ENCODE results near the gene PPP2R3A. TPM values are rescaled to one million over a fixed set of nuclear protein-coding genes. Genes with fewer than 3 reads are reported as not detected.

Gene PPP2R3A
- polyA plus RNA-seq, 1 donor = 57.6 TPM

DNA sequence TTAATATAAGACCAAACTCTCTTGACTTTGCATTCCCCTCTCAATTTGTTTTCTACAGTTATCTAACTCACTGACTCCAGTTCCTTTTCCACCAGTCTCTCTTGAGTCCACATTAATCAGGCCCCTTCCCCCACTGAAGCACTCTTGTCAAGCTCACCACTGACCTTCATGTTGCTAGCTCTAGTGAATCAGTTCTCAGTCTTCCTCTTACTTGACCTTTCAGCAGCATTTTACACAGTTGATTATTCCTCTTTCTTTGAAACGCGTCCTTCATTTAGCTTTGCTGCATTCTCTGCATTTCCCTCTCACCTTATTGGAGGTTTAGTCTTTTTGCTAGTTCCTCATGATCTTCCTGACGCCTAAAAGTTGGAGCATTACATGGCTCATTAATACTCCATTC lies 8.3 kb downstream of the PPP2R3A start:
- no peak for DNase-seq

DNA sequence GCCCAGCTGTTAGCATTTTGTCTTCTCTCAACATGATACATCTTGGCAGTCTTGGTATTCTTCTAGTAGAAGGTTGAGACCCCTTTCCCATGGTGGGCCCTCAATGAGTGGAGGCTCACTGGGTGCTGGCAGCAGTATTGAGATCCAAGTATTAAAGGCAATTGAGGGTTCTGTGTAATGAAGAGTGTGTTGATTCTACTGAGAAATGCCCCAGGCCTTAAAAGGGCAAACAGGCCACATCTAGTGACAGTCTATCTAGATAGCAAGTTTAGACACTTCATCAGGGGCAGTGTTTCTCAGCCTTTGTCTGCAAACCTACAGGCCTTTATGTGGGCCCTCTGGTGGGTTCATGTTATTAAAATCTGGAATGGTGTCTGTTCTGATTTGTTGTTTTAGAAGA lies 9.5 kb downstream of the PPP2R3A start:
- no peak for DNase-seq

DNA sequence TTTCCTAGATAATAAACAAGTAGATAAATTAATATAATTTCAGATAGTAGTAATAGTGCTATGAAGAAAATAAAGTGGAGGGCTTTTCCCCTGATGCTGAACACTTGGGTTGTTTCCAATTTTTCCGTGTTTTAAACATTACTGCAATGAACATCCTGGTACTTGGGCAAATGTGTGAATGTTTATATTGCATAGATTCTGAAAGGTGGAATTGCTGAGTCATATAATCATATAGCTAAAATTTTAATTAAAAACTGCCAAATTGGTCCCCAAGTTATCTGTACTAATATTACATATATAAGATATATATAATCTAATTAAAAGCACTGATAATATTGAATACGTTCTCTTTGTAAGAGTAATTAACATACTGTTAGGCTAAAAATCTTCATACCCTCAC lies 10.0 kb downstream of the PPP2R3A start:
- no peak for DNase-seq

DNA sequence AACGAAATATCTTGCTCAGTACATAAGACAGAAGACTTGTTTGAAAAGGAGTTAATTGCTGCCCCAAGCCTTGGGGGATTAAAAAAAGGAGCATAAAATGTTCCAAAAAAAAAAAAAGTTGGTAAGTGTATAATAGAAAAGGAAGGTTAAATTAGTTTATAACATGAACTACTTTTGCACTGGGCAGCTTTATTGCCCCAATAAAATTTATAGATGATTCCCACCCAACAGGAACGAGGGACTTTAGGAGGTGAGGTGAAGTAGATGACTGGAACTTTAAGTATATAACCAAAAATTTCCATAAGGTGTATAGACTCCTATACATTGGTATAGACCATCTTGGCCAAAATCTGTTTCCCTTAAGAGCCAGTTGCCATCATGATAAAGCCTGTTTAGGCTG lies 14.8 kb downstream of the PPP2R3A start:
- DNase-seq = no peak

DNA sequence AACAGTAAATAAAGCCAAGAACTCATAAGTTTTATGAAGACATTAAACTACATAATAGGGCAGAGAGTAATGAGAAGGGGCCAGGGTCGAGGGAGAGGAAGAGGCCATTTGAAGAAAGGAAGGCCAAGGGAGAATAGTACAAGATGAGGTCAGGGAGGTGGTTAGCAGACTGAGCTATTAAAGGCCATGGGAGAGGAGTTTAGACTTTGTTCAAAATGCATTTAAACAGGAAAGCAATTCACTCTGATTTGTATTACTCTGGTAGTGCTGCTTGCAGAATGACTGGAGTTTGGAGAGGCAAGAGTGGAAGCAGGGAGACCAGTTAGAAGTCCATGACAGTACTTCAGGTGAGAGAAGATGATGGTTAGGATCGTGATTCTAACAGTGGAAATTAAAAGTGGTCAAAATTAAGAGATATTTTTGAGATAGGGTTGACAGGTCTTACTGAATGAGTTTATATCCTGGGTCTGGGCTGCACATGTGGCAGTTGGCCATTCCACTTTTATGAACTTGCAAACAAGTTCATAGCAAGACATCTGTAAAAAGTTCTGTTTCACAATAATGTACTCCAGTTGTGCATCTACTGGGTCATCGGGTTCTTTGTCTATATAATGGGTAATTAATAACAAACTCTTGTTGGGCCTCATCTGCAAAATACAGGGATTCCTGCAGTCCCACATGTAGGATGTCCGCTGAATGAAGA lies 16.3 kb downstream of the PPP2R3A start:
- no peak for DNase-seq

DNA sequence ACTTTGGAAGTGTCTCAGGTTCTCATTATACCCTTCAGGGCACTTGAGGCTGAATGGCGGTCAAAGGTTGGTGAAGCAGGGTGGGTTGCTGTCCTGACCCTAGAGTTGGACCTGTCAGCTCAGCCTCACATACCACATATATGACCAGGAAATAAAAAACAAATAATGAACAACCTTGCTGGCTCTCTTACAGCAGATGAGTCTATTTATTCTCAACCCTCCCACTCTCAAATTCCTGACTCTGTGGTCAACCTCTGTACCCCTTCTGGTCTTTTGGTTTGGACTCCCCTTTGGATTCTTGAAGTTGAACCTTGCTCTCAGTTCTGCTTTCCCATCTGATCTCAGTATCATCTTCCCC lies 16.9 kb downstream of the PPP2R3A start:
- no peak for DNase-seq

DNA sequence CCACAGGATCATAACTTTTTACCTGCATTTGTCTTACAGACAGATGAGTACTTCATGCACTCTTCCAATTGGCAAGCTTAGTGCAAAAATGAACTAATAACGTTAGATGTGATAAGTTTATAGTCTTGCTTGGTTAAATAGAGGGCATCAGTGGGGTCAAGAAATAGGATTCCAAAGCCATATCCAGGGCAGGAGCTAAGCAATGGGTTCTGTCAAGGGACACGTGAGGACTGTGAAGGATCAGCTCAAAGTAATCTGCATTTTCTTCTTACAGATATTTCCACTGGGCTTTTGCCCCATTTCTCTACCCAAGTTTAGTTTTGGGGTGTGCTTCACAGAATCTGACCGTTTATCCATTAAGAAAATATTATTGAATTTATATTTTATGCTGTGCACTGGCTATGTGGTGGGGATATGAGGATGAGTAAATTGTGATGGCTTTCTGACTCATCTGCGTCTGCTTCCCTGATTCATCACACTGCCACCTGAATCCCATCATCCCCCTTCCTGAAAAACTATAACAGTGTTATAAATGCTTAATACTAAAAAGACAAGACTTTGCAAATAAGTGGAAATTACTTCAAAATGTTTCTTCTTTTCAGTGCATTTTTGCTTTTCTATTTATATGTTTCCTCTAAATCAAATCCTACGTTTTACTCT lies 17.5 kb downstream of the PPP2R3A start:
- DNase-seq = no peak

DNA sequence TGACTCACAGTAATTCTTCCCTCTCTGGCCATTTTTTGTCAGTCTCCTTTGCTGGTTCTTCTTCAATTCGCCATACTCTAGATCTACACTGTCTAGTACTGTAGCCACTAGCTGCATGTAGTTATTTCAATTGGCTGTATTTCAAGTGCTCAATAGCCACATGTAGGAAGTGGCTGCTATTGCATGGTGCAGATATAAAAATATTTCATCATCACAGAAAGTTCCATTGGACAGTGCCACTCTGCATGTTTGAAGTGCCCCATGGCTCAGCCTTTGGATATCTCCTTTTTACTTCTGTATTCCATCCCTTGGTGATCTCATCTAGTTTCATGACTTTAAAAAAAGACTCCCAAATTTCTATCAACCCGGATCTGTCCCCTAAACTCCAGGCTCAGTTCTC lies 22.1 kb downstream of the PPP2R3A start:
- no peak for DNase-seq

DNA sequence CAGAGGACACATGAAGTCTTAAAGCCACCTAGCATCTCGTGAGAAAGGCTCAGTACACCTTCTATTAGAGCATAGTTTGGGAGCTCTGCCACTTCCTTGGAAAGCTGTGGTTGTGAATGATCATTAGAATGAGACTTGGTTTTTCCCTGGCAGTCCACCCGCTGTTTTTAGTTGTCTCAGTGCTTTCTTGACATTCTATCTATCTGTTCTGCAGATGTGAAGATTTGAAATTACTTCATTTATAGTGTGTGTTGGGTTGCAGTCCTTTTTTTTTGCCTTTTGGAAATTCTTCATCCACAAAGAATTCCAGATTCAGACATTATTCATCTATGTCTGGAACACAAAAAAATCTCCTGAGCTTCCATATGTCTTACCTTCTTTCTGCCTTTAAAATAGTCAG lies 23.7 kb downstream of the PPP2R3A start:
- peak; percentile 60 for DNase-seq

DNA sequence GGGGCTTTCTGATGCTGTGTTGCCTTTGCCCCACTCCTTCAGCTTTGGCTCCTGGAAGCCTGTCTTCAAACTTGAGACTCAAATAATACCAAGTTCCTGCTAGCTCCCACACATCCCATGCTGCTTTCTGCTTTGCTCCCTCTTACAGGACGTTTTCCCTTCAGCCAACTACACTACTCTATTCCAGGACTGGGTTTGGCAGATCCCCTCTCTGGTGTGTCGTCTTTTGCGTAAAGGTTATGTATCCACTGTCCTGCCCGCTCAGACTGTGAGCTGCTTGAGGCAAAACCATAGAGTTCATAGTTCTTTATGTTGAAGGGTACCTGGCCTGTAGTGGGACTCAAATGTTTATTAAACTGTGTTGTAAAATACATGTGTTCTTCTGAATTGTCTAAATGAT lies 25.4 kb downstream of the PPP2R3A start:
- no peak for DNase-seq

DNA sequence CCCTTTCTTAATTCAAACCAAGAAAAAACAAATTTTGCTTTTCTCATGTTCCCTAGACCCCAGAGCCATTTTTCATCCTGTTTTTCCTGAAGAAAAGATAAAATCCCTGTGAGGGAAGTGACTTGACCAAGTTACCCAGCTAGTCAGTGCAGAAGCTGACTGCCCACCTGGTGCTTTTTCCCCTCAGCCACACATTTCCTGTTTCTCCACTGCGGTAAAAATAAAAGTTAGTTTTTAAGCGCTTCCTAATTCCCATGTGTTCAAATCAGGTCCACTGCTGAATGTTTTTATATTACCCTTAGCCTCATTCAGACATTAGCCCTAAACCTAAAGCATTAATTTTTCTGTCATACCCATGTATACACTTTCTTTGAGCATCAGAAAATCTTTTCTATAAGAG lies 26.1 kb downstream of the PPP2R3A start:
- DNase-seq = no peak

DNA sequence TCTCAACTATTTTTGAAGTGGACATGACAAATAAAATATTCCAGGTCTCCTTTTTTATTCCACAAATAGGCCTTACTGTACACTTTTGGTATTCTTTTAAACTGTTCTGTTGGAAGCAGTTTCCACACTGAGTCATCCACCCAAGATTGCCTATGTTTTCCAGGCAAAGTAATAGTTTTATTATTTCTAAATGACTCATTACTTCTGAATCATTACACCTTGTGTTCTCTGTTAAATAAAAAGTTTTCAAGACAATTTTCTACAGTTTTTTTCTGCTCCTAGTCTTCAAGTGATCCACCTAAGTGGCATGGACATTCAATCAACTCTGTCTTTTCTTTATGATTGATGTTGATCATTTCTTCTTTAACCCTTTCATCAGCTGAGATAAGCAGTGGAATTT lies 26.5 kb downstream of the PPP2R3A start:
- no peak for DNase-seq

DNA sequence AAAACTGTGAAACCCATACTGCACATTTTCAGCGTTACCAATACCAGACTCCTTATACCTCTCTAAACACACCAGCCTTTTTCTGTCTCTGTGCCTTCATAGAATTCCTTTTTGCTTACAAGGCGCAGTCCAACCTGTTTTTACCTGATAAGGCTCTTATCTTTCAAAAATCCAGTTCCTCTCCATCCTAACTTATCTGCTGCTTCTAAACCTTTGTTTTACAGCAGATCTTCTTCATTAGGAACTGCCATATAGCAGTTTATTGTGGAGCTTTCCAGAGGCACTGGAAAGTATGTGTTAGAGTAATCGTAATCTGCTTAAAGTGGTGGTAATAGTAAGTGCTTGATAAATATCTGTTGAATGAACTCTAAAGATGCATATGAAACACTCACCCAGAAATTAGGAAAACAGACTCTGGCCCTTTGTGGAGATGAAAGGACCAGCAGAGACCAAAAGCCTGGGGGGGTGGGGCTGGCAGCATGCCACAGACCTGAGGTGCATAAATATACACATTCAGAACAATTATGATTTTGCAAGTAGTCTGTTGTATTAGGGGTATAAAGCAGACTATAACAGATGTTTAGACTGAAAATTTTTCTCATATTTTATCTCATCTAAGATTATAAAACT lies 29.3 kb downstream of the PPP2R3A start:
- DNase-seq = no peak

DNA sequence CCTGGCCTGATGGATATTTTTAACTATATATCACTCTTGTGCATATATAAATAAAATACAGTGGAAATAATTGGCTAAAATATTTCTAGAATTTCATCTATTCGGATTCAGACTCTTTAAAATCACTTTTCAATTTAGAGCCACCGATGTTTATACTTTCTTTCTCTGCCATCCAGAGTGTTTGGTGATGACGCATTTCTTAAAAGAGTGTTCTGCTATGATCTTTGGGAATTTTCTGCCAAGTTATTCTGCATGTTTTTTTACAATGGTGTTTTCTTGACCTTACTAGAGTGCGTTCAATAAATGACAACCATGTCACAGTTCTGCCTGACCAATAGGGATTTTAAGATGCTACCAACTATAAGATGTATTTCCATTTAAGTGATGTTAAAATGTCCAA lies 30.2 kb downstream of the PPP2R3A start:
- no peak for DNase-seq

DNA sequence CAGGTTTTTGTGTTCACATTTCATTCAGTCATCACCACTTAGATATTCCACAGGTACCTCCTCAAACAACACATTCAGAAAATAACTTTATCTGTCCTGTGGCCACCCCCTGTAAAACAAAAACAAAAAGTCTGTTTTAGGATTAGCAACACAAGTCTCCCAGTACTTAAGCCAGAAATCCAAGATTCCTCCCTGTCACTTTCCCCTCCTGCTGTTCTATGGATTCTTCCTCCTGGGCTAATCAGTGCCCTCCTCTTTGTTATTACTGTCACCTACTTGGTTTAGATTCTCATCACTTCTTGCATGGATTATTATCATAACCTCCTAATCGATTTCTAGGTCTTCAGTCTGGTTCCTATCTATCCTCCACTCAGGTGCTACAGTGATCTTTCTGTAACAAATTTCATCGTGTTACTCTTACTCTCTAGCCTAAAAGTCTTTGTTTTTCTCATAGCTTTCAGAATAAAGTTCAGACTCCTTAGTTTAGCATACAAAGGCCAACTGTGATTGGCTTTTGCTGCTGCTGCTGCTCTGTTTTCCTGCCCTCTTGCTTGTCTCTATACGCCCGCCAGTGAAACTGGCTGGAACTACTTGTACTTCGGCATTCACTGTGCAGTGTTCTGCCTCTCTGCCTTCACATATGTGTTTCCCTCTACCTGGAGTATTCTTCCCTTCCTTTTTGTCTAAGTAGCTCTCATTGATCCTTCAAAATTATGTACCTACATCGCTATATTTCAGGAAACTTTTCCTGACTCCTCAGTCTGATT lies 32.2 kb downstream of the PPP2R3A start:
- DNase-seq = no peak

DNA sequence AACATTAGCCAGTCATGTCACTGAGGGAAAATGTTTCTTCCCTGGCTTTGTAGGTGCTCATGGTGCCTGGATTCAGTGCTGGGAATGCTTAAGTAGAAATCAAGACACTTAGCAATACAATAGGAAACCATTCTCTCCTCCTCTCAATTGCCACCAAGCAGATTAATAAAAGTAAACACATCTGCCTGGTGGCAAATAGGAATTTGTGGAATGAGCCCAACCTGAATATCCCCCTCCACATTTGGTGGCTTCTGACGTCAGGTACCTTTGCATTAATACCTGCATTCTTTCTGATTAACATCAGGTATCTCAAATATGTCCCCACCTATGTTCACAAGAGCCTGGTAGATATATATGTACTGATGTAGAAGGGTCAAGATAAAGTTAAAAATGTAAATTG lies 42.7 kb downstream of the PPP2R3A start:
- DNase-seq = no peak

DNA sequence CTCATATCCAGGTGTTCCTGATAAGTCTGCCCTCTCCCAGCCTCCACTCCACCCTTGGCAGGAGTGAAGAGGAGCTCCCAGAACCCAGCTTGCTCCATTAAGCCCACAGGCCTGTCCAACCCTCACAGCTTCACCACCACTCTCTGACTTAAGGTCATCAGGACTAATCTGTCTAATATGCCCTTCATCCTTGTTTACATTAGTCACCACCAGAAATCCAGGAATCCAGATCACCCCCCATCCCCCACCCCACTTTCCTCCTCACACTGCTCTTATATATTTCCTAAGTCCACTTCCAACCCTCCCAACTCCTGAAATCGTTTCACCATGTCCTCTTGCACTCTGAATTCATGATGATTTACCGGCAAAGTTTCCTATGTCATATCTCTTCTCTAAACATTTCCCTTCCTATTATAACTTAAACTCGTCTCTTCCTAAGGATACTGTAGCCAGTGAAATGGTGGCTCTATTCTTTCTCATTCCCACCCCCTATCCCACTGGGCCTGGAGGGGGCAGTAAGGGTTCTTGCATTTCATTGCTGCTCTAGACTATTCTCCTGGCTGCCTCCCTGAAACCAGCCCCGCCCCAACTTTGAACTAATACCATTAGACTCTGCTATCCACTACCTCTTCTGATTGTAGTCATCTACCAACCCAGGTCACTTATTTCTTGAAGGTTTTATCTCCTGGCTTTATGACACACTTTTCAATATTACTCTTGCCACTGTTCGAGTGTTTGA lies 43.4 kb downstream of the PPP2R3A start:
- no peak for DNase-seq

DNA sequence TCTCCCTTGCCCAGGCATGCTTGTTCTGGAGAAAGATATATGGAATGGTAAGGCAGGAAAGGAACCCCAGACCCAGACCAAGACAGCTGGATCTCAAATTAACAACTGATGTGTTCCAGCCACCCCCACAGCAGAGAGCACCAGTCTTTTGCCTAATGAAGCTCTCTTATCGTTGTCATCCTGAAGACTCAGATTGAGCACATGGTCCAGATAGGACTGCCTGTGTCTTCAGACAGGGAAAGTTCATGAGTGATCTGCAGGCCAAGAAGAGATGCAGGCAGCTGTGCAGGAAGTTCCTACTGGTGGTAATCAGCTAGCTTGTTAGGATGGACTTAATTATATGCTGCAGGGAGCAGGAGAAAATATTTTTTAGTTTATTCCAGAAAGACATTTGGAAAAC lies 53.3 kb downstream of the PPP2R3A start:
- DNase-seq = no peak

DNA sequence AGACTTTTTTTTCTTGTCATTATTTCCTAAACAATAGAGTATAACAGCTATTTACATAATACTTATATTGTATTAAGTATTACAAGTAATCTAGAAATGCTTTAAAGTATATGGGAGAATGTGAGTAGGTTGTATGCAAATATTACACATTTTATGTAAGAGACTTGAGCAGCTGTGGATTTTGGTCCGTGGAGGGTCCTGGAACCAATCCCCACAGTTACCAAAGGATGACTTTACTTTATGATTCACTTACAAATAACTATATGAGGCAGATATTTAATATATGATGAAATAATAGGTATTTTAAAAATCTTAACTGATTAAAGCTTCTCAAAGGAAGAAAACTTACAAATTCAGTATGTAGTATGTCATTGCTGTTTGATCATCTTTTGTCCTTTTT lies 56.3 kb downstream of the PPP2R3A start:
- no peak for DNase-seq

DNA sequence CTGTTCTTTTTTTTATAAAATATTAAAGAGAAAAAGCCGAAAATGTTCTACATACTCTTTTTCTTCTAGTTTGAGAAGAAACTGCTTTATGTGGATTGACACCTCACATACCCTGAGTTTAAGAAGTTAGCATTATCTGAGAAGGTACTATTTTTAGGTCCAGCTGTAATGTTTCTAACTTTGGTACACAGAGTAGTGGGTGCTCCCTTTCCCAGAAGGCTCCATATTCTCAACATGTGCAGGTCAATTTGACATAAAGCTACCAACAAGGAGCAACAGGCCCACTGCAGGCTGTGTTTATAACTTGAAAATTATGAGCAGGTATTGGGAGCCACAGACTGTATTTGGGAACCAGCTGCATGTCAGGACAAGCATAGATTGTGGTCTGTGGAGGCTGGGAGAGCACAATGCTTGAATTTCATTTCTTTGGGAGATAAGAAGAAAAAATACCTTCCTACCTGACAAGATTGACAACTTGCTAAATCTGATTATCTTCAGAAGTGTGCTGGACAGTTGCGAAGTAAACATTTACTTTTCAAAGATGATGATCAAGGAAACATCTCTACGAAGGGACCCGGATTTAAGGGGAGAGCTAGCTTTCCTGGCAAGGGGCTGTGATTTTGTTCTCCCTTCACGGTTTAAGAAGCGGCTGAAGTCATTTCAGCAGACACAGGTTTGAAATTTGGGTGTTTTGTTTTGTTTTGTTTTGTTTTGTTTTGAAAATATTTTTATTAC lies 57.2 kb downstream of the PPP2R3A start:
- DNase-seq = no peak

DNA sequence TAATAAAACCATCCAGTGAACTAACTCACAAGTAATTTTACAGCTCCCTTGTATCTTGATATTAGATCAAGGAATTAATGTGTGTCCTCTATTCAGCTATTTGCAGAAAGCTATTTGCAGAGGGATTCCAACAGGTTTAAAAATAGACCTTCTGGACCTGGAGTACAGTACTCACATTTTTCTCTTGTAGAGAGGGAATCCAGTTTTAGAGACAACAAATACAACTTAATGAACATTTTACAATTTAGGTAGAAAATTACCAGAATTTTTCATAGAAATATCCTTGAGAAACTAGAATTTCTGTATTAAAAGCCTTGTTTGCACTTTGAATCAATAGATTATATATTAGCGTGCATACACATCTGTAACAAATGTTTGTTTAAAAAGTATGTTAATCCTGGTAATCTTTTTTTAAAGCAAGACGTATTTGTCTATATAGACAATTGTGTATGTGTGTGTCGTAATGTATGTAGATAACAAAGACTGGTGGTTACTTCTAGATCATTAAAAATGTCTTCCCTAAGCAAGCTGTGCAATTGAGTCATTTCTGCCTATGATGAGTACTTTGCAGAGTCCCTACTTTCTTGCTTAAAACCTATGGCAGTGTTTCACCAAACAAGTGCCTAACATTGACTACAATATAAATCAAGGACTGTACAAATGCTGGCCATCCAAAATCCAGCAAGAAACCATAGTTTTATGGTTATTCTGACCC lies 57.9 kb downstream of the PPP2R3A start:
- no peak for DNase-seq

All from hindlimb muscle (tissue), 1 donor.